B cell (primary cell): ENCODE data around the gene AVPR1B. TPM values are rescaled to one million over a fixed set of nuclear protein-coding genes. Genes with fewer than 3 reads are reported as not detected.

ENCODE experiments used
- ATAC-seq: fragments of 200-7000 bp; cut with Tn5 transposase; one replicate; pipeline ENCODE4 v1.10.0; 2021; ENCODE audit warnings: low read depth, mild to moderate bottlenecking, moderate number of reproducible peaks, moderate library complexity
- CTCF ChIA-PET: fragments of 350-600 bp; sonication (Branson Sonifier 250); formaldehyde crosslinking; loops from one replicate; lab custom pipeline; 2021; ENCODE audit warnings: antibody characterized with exemption, inconsistent platforms; lab: Charles Lee
- POLR2A ChIA-PET: fragments of 350-600 bp; sonication (Branson Sonifier 250); formaldehyde crosslinking; loops from one replicate; lab custom pipeline; 2021; ENCODE audit warnings: antibody characterized with exemption; lab: Charles Lee
- DNase-seq: peaks from one replicate; pipeline ENCODE4 v3.0.0; 2013
- H2AFZ ChIP-seq: 2 replicates; pipeline ENCODE4 v1.6.1; 2012; ENCODE audit warnings: mild to moderate bottlenecking, low read depth, low read length; ENCODE audit not compliant: insufficient read depth, poor library complexity, severe bottlenecking
- H3K27ac ChIP-seq, 2 donors: 1 replicate in 1 of 2; 2 replicates in 1 of 2; pipeline ENCODE4 v1.5.1; 2012 to 2013; ENCODE audit warnings: low read length in 2 of 2, mild to moderate bottlenecking in 2 of 2, moderate library complexity in 1 of 2
- H3K27me3 ChIP-seq, 4 experiments: fragments of 200-600 bp in 1 of 4; sonication (generic) in 1 of 4; replicated peaks in 1 of 4; 1 replicate in 2 of 4; 2 replicates in 2 of 4; pipeline versions ENCODE4 v1.6.1 to v1.7.0; 2013 to 2016; ENCODE audit warnings: low read length in 3 of 4, mild to moderate bottlenecking in 2 of 4, mixed read lengths in 1 of 4, moderate library complexity in 1 of 4; ENCODE audit not compliant: insufficient read depth in 4 of 4, control insufficient read depth in 3 of 4; ENCODE audit errors: control extremely low read depth in 1 of 4
- H3K36me3 ChIP-seq, 2 experiments: replicated peaks in 1 of 2; 1 replicate in 1 of 2; 2 replicates in 1 of 2; pipeline versions ENCODE4 v1.6.1 to v1.7.1; 2013; ENCODE audit warnings: low read length in 1 of 2; ENCODE audit not compliant: insufficient read depth in 2 of 2, control insufficient read depth in 1 of 2; ENCODE audit errors: control extremely low read depth in 1 of 2, extremely low read depth in 1 of 2
- H3K4me1 ChIP-seq, 2 donors: fragments of 200-600 bp in 1 of 2; sonication (generic) in 1 of 2; 1 replicate in 1 of 2; 2 replicates in 1 of 2; pipeline versions ENCODE4 v1.5.1 to v1.6.1; 2013 to 2017; ENCODE audit warnings: low read length in 2 of 2; ENCODE audit not compliant: control insufficient read depth in 2 of 2, insufficient read depth in 2 of 2
- H3K4me2 ChIP-seq: replicated peaks from 2 replicates; pipeline ENCODE3; 2012; ENCODE audit warnings: mild to moderate bottlenecking, low read depth, low read length; ENCODE audit not compliant: poor library complexity, severe bottlenecking
- H3K4me3 ChIP-seq, 5 experiments: fragments of 200-600 bp in 1 of 5; sonication (generic) in 1 of 5; 1 replicate in 3 of 5; 2 replicates in 2 of 5; pipeline versions ENCODE4 v1.5.1 to v1.7.0; 2011 to 2016; ENCODE audit warnings: low read length in 4 of 5, mild to moderate bottlenecking in 4 of 5, low read depth in 2 of 5, control low read depth in 1 of 5, moderate library complexity in 1 of 5; ENCODE audit not compliant: insufficient read depth in 1 of 5; ENCODE audit errors: control extremely low read depth in 1 of 5, extremely low read depth in 1 of 5
- H3K79me2 ChIP-seq: fragments of 200-600 bp; sonication (generic); one replicate; pipeline ENCODE4 v1.6.0; 2016; ENCODE audit warnings: low read length; ENCODE audit not compliant: control insufficient read depth, insufficient read depth
- H3K9ac ChIP-seq: fragments of 200-600 bp; sonication (generic); 2 replicates; pipeline ENCODE4 v1.6.1; 2017; ENCODE audit warnings: mild to moderate bottlenecking, low read length, moderate library complexity
- H3K9me3 ChIP-seq, 3 donors: one replicate each; pipeline versions ENCODE4 v1.6.1 to v1.7.1; 2013; ENCODE audit warnings: low read length in 2 of 3; ENCODE audit not compliant: control insufficient read depth in 2 of 3, insufficient read depth in 1 of 3; ENCODE audit errors: control extremely low read depth in 1 of 3
- H4K20me1 ChIP-seq: 2 replicates; pipeline ENCODE4 v1.6.0; 2012; ENCODE audit warnings: mild to moderate bottlenecking, low read length; ENCODE audit not compliant: insufficient read depth, control insufficient read depth, poor library complexity, severe bottlenecking
- H3K27ac Mint-ChIP-seq: one replicate; pipeline ENCODE4 v1.8.0; 2021; ENCODE audit warnings: mixed read lengths
- H3K27me3 Mint-ChIP-seq: one replicate; pipeline ENCODE4 v1.8.0; 2021; ENCODE audit warnings: mixed read lengths
- H3K4me1 Mint-ChIP-seq: one replicate; pipeline ENCODE4 v1.8.0; 2021; ENCODE audit warnings: mixed read lengths
- H3K4me3 Mint-ChIP-seq: one replicate; pipeline ENCODE4 v1.8.0; 2021; ENCODE audit warnings: mixed read lengths
- H3K9me3 Mint-ChIP-seq: one replicate; pipeline ENCODE4 v1.8.0; 2022; ENCODE audit warnings: mixed read lengths; ENCODE audit not compliant: insufficient read depth
- EZH2 ChIP-seq: IDR thresholded peaks from 2 replicates; pipeline ENCODE4 v1.6.1; 2012; ENCODE audit warnings: borderline replicate concordance, low read depth, mild to moderate bottlenecking, moderate library complexity, low read length; ENCODE audit not compliant: insufficient read depth, poor library complexity, severe bottlenecking
- WGBS: methylation state at CpG from one replicate; pipeline ENCODE4 v1.1.5; 2013; ENCODE audit warnings: missing lambda C conversion rate; ENCODE audit not compliant: insufficient coverage; 5-methylcytosine and 5-hydroxymethylcytosine counted together
- intact Hi-C: fragments of 100-400 bp; cut with micrococcal nuclease; formaldehyde crosslinking; loops from one replicate; pipeline ENCODE4 v1.10.0; 2022
- polyA plus RNA-seq: library from polyadenylated mRNA; depleted of rRNA; stranded (reverse); fragments of >200 nt; gene quantifications from 2 replicates; pipeline ENCODE4 v1.2.3, GENCODE V29; 2012
- total RNA-seq, 2 donors: library from RNA; stranded (reverse); fragments of 120-200 nt in 1 of 2; gene quantifications; 1 replicate in 1 of 2; 2 replicates in 1 of 2; pipeline versions ENCODE4 v1.2.3 to v1.2.4, GENCODE V29; 2013 to 2022
- TF ChIP-seq, protein P1 (sequence below): fragments of 200-600 bp; IDR thresholded peaks from one replicate; pipeline ENCODE4 v1.8.0; 2022; ENCODE audit warnings: antibody characterized with exemption, mild to moderate bottlenecking

Gene AVPR1B
- total and polyA plus RNA-seq, 2 donors (not counting 1 experiment from before 2014, with no cell fraction given), result 0.59 TPM; not detected in 1

DNA sequence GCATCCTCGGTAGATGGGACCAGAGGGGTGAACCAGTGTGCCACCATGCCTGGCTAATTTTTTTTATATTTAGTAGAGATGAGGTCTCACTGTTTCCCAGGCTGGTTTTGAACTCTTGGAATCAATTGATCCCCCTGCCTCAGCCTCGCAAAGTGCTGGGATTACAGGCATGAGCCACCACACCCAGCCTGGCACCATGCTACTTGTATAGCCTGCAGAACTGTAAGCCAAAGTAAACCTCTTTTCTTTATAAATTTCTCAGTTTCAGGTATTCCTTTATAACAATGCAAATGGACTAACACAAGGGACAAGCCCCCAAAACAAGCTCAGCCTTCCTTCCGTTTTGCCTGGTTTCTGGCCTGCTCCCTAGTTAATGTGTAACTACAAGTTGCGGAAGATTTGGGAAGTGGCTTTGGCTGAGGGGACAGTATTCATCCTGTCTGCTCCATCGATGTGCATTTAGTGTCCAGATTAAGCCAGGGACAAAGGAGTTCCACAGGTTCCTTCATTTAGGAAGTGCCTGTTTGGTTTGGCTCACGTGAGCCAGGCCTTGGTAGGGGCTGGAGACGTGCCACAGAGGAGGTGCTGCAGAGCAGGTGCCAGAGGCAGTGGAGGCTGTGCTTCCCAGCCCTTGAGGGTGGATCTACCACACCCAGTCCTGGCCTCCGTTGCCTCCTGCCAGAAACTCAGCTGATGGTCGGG is 4.4 kb downstream of the AVPR1B start:
- H3K4me2 ChIP-seq, result no peak overlapping the region
- H3K27me3 ChIP-seq, result peaks cover 0 to 5% (median 2%) of the 10 kb centered on the region in 4 experiments
- Mint-ChIP-seq H3K9me3 (no peaks in the 10 kb centered on the region), H3K4me1 (peaks cover 14% of the 10 kb centered on the region), H3K4me3 (no peak overlapping the region), H3K27me3 (peaks cover 3% of the 10 kb centered on the region), H3K27ac (no peak overlapping the region)
- H3K27ac ChIP-seq, result no peak overlapping the region
- H3K36me3 ChIP-seq, result no peaks in the 10 kb centered on the region
- CTCF ChIA-PET, result interaction anchor here (2.6 to 16.1 kb wide), 3 partner anchors 8 to 128 kb away, joined by 6 to 682 read pairs (median 235); partner anchors contain the start of gene CTSE
- WGBS, result 76% methylated on average over 7 of the region's 9 CpGs
- H3K9me3 ChIP-seq, result no peaks in the 10 kb centered on the region
- TF ChIP-seq, protein P1, sequence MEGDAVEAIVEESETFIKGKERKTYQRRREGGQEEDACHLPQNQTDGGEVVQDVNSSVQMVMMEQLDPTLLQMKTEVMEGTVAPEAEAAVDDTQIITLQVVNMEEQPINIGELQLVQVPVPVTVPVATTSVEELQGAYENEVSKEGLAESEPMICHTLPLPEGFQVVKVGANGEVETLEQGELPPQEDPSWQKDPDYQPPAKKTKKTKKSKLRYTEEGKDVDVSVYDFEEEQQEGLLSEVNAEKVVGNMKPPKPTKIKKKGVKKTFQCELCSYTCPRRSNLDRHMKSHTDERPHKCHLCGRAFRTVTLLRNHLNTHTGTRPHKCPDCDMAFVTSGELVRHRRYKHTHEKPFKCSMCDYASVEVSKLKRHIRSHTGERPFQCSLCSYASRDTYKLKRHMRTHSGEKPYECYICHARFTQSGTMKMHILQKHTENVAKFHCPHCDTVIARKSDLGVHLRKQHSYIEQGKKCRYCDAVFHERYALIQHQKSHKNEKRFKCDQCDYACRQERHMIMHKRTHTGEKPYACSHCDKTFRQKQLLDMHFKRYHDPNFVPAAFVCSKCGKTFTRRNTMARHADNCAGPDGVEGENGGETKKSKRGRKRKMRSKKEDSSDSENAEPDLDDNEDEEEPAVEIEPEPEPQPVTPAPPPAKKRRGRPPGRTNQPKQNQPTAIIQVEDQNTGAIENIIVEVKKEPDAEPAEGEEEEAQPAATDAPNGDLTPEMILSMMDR, result no peak
- TF ChIP-seq EZH2, result no peak
- H3K79me2 ChIP-seq, result no peaks in the 10 kb centered on the region
- no peak overlapping the region for H3K4me3 ChIP-seq
- no peak overlapping the region for H2AFZ ChIP-seq
- DNase-seq (no peak), ATAC-seq (no peak)
- H4K20me1 ChIP-seq, result no peaks in the 10 kb centered on the region
- peaks cover 9% of the 10 kb centered on the region in 2 donors for H3K4me1 ChIP-seq
- no peak overlapping the region for H3K9ac ChIP-seq
- intact Hi-C loops, result no loop called here
- POLR2A ChIA-PET, result no interaction called here

DNA sequence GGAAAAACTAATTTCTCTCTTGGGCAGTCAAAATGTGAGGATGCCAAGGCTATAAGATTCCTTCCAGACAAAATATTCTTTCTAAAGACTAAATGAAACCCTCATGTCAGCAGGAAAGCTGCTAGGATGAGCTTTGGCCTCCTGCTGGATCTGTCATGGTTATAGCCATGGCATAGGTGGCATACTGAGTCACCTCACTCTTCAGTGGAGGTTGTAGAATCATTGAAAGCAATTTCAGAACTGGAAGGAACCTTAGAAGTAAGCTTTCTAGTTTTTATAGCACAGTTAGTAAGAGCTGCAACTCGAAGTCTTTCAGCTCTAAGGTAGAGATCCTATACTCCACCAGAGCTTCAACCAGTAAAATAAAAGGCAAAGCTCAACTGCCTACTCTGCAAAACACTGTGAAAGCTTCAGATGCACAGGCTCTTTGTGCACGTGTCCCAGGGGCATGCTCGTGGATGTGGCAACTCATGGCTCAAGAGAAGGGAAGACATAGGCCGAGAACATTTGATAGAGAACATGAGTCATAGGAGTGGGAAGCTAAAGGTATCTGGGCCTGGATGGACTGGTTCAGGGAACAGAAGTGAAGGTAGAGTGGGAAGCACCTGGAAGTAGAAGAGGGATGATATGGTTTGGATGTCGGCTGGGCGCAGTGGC is 5.8 kb downstream of the AVPR1B start:
- Histone ChIP-seq H2AFZ (no peak overlapping the region), H3K4me3 (no peak overlapping the region), H4K20me1 (no peaks in the 10 kb centered on the region), H3K27me3 (no peaks in the 10 kb centered on the region), H3K27ac (no peak overlapping the region), H3K36me3 (no peaks in the 10 kb centered on the region), H3K4me2 (no peak overlapping the region), H3K9me3 (no peaks in the 10 kb centered on the region), H3K4me1 (peaks cover under 1 to 3% of the 10 kb centered on the region in 2 donors), H3K9ac (no peak overlapping the region), H3K79me2 (no peaks in the 10 kb centered on the region)
- no peaks in the 10 kb centered on the region for H3K27me3 Mint-ChIP-seq
- no peak for TF ChIP-seq EZH2
- TF ChIP-seq, protein P1, result no peak
- no peak overlapping the region for H3K27ac Mint-ChIP-seq
- ChIA-PET POLR2A (no interaction called here), CTCF (interaction anchor here (1.4 to 16.1 kb wide), 7 partner anchors 9 to 321 kb away, joined by 3 to 682 read pairs (median 8); partner anchors contain the start of gene CTSE)
- ATAC-seq (no peak), DNase-seq (no peak)
- intact Hi-C loops, result no loop called here
- H3K4me3 Mint-ChIP-seq, result no peak overlapping the region
- 98% methylated on average over 5 of the region's 6 CpGs for WGBS
- H3K4me1 Mint-ChIP-seq, result peaks cover 7% of the 10 kb centered on the region
- no peaks in the 10 kb centered on the region for H3K9me3 Mint-ChIP-seq
